ENCODE measurements around the gene SEMA4A.

GRCh38 chr1:156162430-156163037 lies 9.1 kb downstream of the SEMA4A start:
- TF ChIP-seq CTCF (IDR thresholded peaks at IDR 0.05; ENCODE audit: low read depth, low read length, poor library complexity, severe bottlenecking) (no peak), EZH2phosphoT487 (IDR thresholded peaks at IDR 0.05; ENCODE audit: borderline replicate concordance, low read length) (no peak)

Measured in DOHH2 (cell line).